ENCODE measurements around the gene MELTF.

MELTF gene

DNA sequence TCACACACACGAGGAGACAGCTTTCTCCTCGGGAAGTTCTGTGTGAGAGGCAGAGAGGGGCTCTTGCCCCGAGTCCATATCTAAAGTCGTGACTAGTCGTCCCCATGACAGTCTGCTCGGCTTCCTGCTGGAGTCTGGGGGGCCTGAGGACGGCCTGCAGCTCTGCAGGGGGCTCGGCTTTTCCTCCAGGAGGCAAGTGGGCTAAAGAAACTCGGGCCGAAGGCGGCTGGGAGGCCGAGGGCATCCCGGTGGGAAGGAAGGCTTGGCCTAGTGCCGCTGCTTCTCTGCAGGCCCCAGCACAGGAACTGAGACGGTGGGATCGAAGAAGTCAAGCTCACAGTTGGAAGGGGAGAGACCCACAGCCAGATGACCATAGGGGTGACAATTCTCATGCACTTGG lies 35.6 kb downstream of the MELTF start:
- TF ChIP-seq, protein P1, sequence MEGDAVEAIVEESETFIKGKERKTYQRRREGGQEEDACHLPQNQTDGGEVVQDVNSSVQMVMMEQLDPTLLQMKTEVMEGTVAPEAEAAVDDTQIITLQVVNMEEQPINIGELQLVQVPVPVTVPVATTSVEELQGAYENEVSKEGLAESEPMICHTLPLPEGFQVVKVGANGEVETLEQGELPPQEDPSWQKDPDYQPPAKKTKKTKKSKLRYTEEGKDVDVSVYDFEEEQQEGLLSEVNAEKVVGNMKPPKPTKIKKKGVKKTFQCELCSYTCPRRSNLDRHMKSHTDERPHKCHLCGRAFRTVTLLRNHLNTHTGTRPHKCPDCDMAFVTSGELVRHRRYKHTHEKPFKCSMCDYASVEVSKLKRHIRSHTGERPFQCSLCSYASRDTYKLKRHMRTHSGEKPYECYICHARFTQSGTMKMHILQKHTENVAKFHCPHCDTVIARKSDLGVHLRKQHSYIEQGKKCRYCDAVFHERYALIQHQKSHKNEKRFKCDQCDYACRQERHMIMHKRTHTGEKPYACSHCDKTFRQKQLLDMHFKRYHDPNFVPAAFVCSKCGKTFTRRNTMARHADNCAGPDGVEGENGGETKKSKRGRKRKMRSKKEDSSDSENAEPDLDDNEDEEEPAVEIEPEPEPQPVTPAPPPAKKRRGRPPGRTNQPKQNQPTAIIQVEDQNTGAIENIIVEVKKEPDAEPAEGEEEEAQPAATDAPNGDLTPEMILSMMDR (IDR thresholded peaks at IDR 0.05; ENCODE audit: extremely low read depth, missing control alignments) = no peak
- DNase-seq (ENCODE audit: low spot score) = no peak

DNA sequence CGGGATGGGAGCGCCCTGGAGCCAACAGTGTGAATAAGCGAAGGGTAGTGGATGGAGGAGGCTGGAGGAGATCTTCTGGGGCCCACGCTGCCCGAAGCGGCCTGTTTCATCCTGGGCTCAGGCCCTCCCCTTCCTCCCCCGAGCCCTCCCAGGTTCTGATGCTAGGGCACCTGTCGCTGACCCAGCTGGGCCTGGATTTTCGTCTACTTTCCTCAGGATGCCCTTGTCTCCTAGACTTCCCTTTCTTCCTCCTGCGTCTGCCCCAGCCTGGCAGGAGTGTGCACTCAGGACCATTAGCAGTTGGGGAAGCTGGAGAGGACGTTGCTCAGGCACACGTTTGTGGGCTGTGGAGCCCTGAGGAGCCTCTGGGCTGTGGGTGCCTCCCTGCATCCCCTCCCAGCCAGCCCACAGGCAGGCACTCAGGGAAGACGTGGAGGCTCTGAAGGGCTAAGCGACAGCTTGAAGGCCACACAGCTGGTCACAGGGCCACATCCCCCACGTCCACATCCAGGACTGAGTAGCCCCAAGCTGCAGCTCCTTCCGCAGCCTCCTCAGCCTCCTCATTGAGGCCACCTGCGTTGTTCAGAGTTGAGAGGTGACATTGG lies 37.1 kb downstream of the MELTF start:
- DNase-seq (ENCODE audit: low spot score) = no peak
- TF ChIP-seq, protein P1 (IDR thresholded peaks at IDR 0.05; ENCODE audit: extremely low read depth, missing control alignments) = no peak

DNA sequence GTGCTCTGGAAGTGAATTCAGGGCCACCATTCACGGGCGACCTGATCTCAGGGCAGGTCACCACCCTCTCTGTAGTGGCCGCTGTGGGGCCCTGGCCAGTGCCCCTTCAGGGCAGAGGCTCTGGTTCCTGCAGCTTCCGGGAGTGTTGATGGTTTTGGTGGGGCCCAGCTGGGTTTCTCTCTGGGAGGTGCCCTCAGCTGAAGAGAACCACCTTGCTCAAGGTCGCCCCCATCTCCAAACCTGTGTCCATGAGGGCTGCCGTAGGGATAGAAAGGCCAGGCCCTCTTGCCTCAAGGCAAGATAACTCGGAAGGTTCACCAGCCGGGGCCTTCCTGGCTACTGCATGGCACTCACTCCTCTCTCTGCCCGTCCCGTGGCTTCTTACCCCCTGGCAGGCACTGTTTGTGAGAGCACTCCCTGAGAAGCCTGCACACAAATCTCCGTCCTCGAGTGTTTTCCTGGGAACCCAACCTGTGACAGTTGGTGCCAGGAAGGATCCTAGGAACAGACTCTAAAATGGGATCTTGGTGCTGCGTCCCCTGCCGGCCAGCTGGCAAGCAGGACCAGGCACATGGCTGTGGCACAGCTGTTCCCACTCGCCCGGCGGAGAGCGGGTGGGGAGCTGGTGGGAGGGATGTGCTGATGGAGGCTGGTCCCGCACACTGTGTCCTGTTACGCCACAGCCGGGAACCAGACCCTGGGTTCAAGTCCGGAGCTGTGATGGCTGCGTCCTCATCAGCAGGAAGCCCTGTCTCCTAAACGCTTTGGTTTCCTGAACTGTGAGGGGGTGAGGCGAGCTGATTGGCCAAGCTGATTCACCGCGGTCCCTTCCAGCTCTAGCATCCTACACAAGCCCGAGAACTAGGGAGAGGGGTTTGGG lies 37.8 kb downstream of the MELTF start:
- TF ChIP-seq, protein P1 (IDR thresholded peaks at IDR 0.05; ENCODE audit: extremely low read depth, missing control alignments) = no peak
- DNase-seq (ENCODE audit: low spot score) = no peak

DNA sequence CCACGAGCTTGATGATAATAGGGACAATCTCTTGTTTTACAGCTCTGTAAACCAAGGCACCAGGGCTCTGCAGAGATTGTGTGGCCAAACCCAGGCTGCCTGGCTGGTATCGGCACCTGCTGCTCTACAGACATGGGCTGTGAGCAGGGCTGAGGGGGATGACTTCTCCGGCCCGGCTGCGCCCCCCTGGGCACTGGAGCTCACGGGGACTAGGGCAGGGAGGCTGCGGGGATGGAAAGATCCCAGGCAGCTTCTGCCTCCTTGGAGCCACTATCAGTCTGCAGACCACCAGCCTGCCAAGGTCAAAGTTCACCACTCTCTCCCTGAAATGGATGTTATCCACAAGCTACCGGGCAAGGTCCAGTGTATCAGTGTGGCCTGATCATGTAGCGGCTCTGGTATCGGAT lies 39.0 kb downstream of the MELTF start:
- no peak for DNase-seq (ENCODE audit: low spot score)
- TF ChIP-seq, protein P1 (IDR thresholded peaks at IDR 0.05; ENCODE audit: extremely low read depth, missing control alignments) = no peak

DNA sequence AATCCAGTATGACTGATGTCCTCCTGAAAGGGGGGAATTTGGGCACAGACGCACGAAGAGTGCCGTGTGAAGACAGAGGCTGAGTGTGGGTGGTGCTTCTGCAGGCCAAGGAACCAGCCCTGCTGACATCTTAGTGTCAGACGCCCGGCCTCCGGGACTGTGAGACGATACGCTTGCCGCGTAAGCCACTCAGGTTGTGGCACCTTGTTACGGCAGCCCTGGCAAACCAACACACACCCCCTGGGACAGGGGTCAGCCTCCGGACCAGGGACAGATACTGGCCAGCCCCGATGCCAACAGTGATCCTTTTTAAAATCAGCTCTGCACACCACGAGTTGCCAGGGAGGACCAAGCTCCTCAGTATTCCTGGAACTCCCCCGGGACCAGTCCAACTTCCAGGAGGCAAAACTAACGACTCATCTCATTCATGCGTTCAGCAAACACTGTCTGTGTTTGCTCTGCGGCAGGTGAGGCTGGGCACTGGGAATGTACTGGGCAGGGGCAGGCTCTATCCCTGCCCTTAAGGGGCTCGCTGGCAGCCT lies 39.8 kb downstream of the MELTF start:
- TF ChIP-seq, protein P1 (IDR thresholded peaks at IDR 0.05; ENCODE audit: extremely low read depth, missing control alignments) = no peak
- DNase-seq (ENCODE audit: low spot score) = no peak

DNA sequence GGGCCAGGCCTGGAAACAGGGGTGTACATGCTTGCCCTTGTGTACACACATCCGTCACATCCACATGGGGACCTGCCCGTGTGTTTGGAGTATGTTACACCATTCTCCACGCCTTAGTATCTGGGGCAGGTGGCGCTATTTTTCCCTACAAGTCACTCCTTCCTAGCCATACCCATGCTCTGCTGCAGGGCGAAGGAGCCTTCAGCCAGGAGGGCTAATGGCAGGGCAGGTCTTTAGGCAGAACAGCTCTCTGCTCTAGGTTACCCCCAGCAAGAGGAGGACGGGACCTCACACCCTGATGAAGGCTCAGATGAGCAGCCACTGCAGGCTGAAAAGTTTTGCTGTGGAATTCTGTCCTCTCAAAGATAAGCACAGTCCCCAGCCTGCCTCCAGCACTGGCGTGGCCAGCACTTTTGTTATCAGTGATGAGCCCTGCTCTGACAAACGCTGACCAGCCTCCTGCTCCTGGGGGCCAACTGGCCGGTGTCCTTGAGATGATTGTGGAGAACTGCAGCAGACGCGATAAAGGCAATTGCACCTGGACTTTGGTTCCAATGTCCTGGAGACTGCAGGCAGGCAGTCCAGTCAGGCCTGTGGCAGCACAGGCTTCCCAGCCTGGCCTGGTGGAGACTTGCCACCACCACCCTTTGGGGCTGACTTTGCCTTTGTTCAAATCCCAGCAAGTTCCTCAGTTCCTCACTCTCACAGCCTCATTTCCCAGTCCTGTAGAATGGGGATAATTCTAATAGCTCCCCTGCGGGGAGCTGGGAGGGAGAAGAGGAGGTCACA lies 41.2 kb downstream of the MELTF start:
- TF ChIP-seq, protein P1 (IDR thresholded peaks at IDR 0.05; ENCODE audit: extremely low read depth, missing control alignments) = no peak
- DNase-seq (ENCODE audit: low spot score) = no peak

All from GM20000 (cell line).